GM12878 (cell line): ENCODE measurements around the gene SDHAF1. TPM values are rescaled to one million over a fixed set of nuclear protein-coding genes. Genes with fewer than 3 reads are reported as not detected.

Experiments used
- ATAC-seq: fragments of 200-7000 bp; cut with Tn5 transposase; 3 replicates; pipeline ENCODE4 v1.9.1; 2020; ENCODE audit warnings: mild to moderate bottlenecking, moderate library complexity
- BruUV-seq: library from RNA; stranded (reverse); fragments of 400-500 nt; replicated peaks from 2 replicates; lab custom pipeline; 2021; lab: Mats Ljungman, UMichigan
- CTCF ChIA-PET: fragments of 300-600 bp; sonication (Branson Sonifier 250); formaldehyde crosslinking; extraction: SDS; loops from one replicate; lab custom pipeline; 2021; ENCODE audit warnings: inconsistent platforms; lab: Yijun Ruan, JAX
- POLR2A ChIA-PET: fragments of 350-600 bp; formaldehyde crosslinking; extraction: SDS; loops from one replicate; lab custom pipeline; 2021; ENCODE audit warnings: inconsistent platforms; lab: Charles Lee
- RAD21 ChIA-PET: fragments of 300-600 bp; sonication (Branson Sonifier 250); formaldehyde crosslinking; loops from one replicate; lab custom pipeline; 2023; ENCODE audit warnings: antibody characterized with exemption; ENCODE audit not compliant: unreplicated experiment; lab: Charles Lee
- SMC1A ChIA-PET: fragments of 300-600 bp; sonication (Branson Sonifier 250); formaldehyde crosslinking; loops from one replicate; lab custom pipeline; 2023; ENCODE audit not compliant: unreplicated experiment, uncharacterized antibody; lab: Charles Lee
- DNase-seq: peaks from one replicate; pipeline ENCODE4 v3.0.0-alpha.2; 2011; ENCODE audit warnings: low read depth, low spot score
- FAIRE-seq: peaks from 3 replicates; lab custom pipeline; 2011; peaks lifted over from hg19 to GRCh38; lab: Jason Lieb, UNC
- H2AFZ ChIP-seq: 2 replicates; pipeline ENCODE4 v1.6.0; 2011; ENCODE audit warnings: low read depth, low read length, control low read depth; ENCODE audit not compliant: control insufficient read depth
- H3K27ac ChIP-seq: 2 replicates; pipeline ENCODE4 v1.5.1; 2011; ENCODE audit warnings: control low read depth; ENCODE audit not compliant: control insufficient read depth, insufficient read depth
- H3K27me3 ChIP-seq, 2 experiments: replicated peaks in 1 of 2; 2 replicates each; pipeline versions ENCODE4 v1.6.0 to v1.6.1; 2011; ENCODE audit warnings: low read length in 1 of 2; ENCODE audit not compliant: control insufficient read depth in 2 of 2, insufficient read depth in 2 of 2
- H3K36me3 ChIP-seq, 2 experiments: 2 replicates each; pipeline ENCODE4 v1.5.1; 2011; ENCODE audit warnings: low read length in 1 of 2; ENCODE audit not compliant: control insufficient read depth in 2 of 2, insufficient read depth in 2 of 2
- H3K4me1 ChIP-seq: 2 replicates; pipeline ENCODE4 v1.6.1; 2011; ENCODE audit warnings: mild to moderate bottlenecking, low read length, moderate library complexity, mixed read lengths; ENCODE audit not compliant: control insufficient read depth, insufficient read depth
- H3K4me2 ChIP-seq: 2 replicates; pipeline ENCODE4 v1.6.0; 2011; ENCODE audit warnings: control low read depth; ENCODE audit not compliant: control insufficient read depth, insufficient read depth
- H3K4me3 ChIP-seq: fragments of 200-600 bp; sonication (generic); 2 replicates; pipeline ENCODE4 v1.5.1; 2016
- H3K79me2 ChIP-seq: 2 replicates; pipeline ENCODE4 v1.6.0; 2011; ENCODE audit warnings: low read length; ENCODE audit not compliant: control insufficient read depth, insufficient read depth
- H3K9ac ChIP-seq: 2 replicates; pipeline ENCODE4 v1.8.0; 2011; ENCODE audit warnings: low read length, control low read depth, mixed read lengths; ENCODE audit not compliant: control insufficient read depth, insufficient read depth
- H3K9me3 ChIP-seq: replicated peaks from 3 replicates; pipeline ENCODE4 v1.5.1; 2011; ENCODE audit warnings: mild to moderate bottlenecking, low read length; ENCODE audit not compliant: control insufficient read depth, insufficient read depth
- H4K20me1 ChIP-seq: 2 replicates; pipeline ENCODE4 v1.6.0; 2011; ENCODE audit not compliant: control insufficient read depth, insufficient read depth
- BMI1 ChIP-seq: fragments of 450-650 bp; IDR thresholded peaks from 2 replicates; pipeline ENCODE4 v1.6.1; 2016; ENCODE audit warnings: mild to moderate bottlenecking, moderate library complexity, borderline replicate concordance
- BRCA1 ChIP-seq: IDR thresholded peaks from 2 replicates; pipeline ENCODE4 v1.6.1; 2011; ENCODE audit warnings: low read depth, low read length, improper control_type of control experiment
- EGR1 ChIP-seq, 2 experiments: IDR thresholded peaks; 1 replicate in 1 of 2; 2 replicates in 1 of 2; pipeline ENCODE4 v1.6.1; 2011 to 2012; ENCODE audit warnings: low read depth in 2 of 2, low read length in 2 of 2, borderline replicate concordance in 1 of 2, mild to moderate bottlenecking in 1 of 2, moderate library complexity in 1 of 2
- JUNB ChIP-seq: IDR thresholded peaks from 2 replicates; pipeline ENCODE4 v1.6.1; 2016; ENCODE audit warnings: antibody characterized with exemption, mild to moderate bottlenecking
- MEF2A ChIP-seq: IDR thresholded peaks from 2 replicates; pipeline ENCODE4 v1.6.1; 2011; ENCODE audit warnings: low read depth, mild to moderate bottlenecking, low read length, moderate library complexity; ENCODE audit not compliant: insufficient read depth
- MEF2B ChIP-seq: fragments of 450-650 bp; IDR thresholded peaks from 2 replicates; pipeline ENCODE4 v1.6.1; 2018; ENCODE audit warnings: mild to moderate bottlenecking, moderate library complexity; ENCODE audit not compliant: partially characterized antibody, poor library complexity, severe bottlenecking
- MTA2 ChIP-seq: fragments of 450-650 bp; IDR thresholded peaks from 2 replicates; pipeline ENCODE4 v1.6.1; 2016; ENCODE audit warnings: low read depth, mild to moderate bottlenecking, moderate library complexity
- MYB ChIP-seq: fragments of 150-350 bp; IDR thresholded peaks from 2 replicates; pipeline ENCODE4 v1.6.1; 2014; ENCODE audit warnings: mild to moderate bottlenecking, low read depth, low read length, borderline replicate concordance
- NFXL1 ChIP-seq: fragments of 450-650 bp; IDR thresholded peaks from 2 replicates; pipeline ENCODE4 v1.6.1; 2017; ENCODE audit warnings: antibody characterized with exemption, mild to moderate bottlenecking, borderline replicate concordance
- NR2C1 ChIP-seq: fragments of 450-650 bp; IDR thresholded peaks from 2 replicates; pipeline ENCODE4 v1.6.1; 2017; ENCODE audit warnings: antibody characterized with exemption, mild to moderate bottlenecking, moderate library complexity
- NRF1 ChIP-seq: conservative IDR thresholded peaks from 2 replicates; pipeline ENCODE4 v1.6.1; 2011; ENCODE audit warnings: mild to moderate bottlenecking, low read depth, low read length, improper control_type of control experiment
- POLR2AphosphoS2 ChIP-seq: IDR thresholded peaks from 2 replicates; pipeline ENCODE4 v1.6.1; 2011; ENCODE audit warnings: low read depth, mild to moderate bottlenecking, low read length, improper control_type of control experiment, moderate library complexity
- RAD21 ChIP-seq: IDR thresholded peaks from 2 replicates; pipeline ENCODE4 v1.6.1; 2011; ENCODE audit warnings: mild to moderate bottlenecking, low read depth, low read length, moderate library complexity; ENCODE audit not compliant: insufficient read depth
- SIX5 ChIP-seq: IDR thresholded peaks from 2 replicates; pipeline ENCODE4 v1.6.1; 2011; ENCODE audit warnings: mild to moderate bottlenecking, low read depth, low read length, moderate library complexity; ENCODE audit not compliant: severe bottlenecking
- SMAD1 ChIP-seq: fragments of 450-650 bp; IDR thresholded peaks from 2 replicates; pipeline ENCODE4 v1.6.1; 2018; ENCODE audit warnings: mild to moderate bottlenecking, low read depth; ENCODE audit not compliant: partially characterized antibody
- SREBF1 ChIP-seq: IDR thresholded peaks from 2 replicates; pipeline ENCODE4 v1.6.1; 2012; ENCODE audit warnings: mild to moderate bottlenecking, low read length
- SRF ChIP-seq, 2 experiments: IDR thresholded peaks; 2 replicates each; pipeline ENCODE4 v1.6.1; 2011; ENCODE audit warnings: low read depth in 2 of 2, low read length in 2 of 2, mild to moderate bottlenecking in 1 of 2, moderate library complexity in 1 of 2
- STAT3 ChIP-seq: IDR thresholded peaks from 2 replicates; pipeline ENCODE4 v1.6.1; 2011; ENCODE audit warnings: low read depth, low read length, improper control_type of control experiment
- TARDBP ChIP-seq: IDR thresholded peaks from 2 replicates; pipeline ENCODE4 v1.6.1; 2016; ENCODE audit warnings: borderline replicate concordance
- TCF7 ChIP-seq: IDR thresholded peaks from 2 replicates; pipeline ENCODE4 v1.6.1; 2014; ENCODE audit warnings: antibody characterized with exemption, borderline replicate concordance
- ZNF207 ChIP-seq: fragments of 450-650 bp; IDR thresholded peaks from 2 replicates; pipeline ENCODE4 v1.6.1; 2014; ENCODE audit warnings: antibody characterized with exemption, mild to moderate bottlenecking, borderline replicate concordance
- ZNF384 ChIP-seq: IDR thresholded peaks from 2 replicates; pipeline ENCODE4 v1.6.1; 2012; ENCODE audit warnings: low read depth, mild to moderate bottlenecking, low read length, improper control_type of control experiment, borderline replicate concordance
- ZNF622 ChIP-seq: fragments of 450-650 bp; IDR thresholded peaks from 2 replicates; pipeline ENCODE4 v1.6.1; 2017; ENCODE audit warnings: mild to moderate bottlenecking, inconsistent platforms
- WGBS: methylation state at CpG from one replicate; pipeline ENCODE4 v1.1.6; 2016; ENCODE audit warnings: low lambda C conversion rate; ENCODE audit not compliant: insufficient replicate concordance, insufficient coverage; ENCODE audit errors: missing lambda C conversion rate; 5-methylcytosine and 5-hydroxymethylcytosine counted together
- in situ Hi-C: fragments of 300-500 bp; cut with MboI; formaldehyde crosslinking; loops from 9 replicates; pipeline ENCODE4 v1.14.3; 2018; ENCODE audit warnings: mixed read lengths
- intact Hi-C: fragments of 100-400 bp; cut with micrococcal nuclease; formaldehyde crosslinking; loops from one replicate; pipeline ENCODE4 v1.14.2; 2022; ENCODE audit not compliant: unreplicated experiment
- polyA plus RNA-seq, 11 experiments: library from polyadenylated mRNA; depleted of rRNA in 4 of 11; unstranded in 6 of 11; stranded (reverse) in 5 of 11; fragments of >200 nt; fragmentation: Nextera tagmentation in 4 of 11; fragmentation: Illumina TruSeq in 1 of 11; extraction: Ambion mirVana in 4 of 11; extraction: Trizol in 1 of 11; gene quantifications; 1 replicate in 1 of 11; 2 replicates in 10 of 11; pipeline versions ENCODE4 v1.2.1 to v1.2.3, GENCODE V29; 2011 to 2016; ENCODE audit warnings: inconsistent platforms in 2 of 11, missing spikeins in 2 of 11, low read depth in 1 of 11
- total RNA-seq, 4 experiments: library from RNA; depleted of rRNA in 3 of 4; stranded (reverse); fragments of >200 nt in 3 of 4; fragmentation: Illumina TruSeq in 1 of 4; extraction: Trizol in 1 of 4; gene quantifications; 2 replicates each; pipeline versions ENCODE4 v1.2.1 to v1.2.3, GENCODE V29; 2013 to 2021
- TF ChIP-seq, protein P1 (sequence below): IDR thresholded peaks from 2 replicates; pipeline ENCODE4 v1.6.1; 2011; ENCODE audit warnings: low read depth, mild to moderate bottlenecking, low read length, moderate library complexity, borderline replicate concordance; ENCODE audit errors: extremely low read depth

SDHAF1 gene
- total and polyA plus RNA-seq, 10 of the 15 experiments (the other 5 are each of a cell fraction or from before 2014, with no cell fraction given) = 0.74 to 45.6 (median 24.4) TPM

- no peak for TF ChIP-seq MEF2A
- TF ChIP-seq MEF2B = no peak
- no peak for TF ChIP-seq NRF1
- no peak for TF ChIP-seq POLR2AphosphoS2
- TF ChIP-seq SREBF1 = no peak
- TF ChIP-seq MYB = no peak
- TF ChIP-seq, all 136 proteins: peak for 0
These were observed 7.5 kb upstream of the SDHAF1 start (continued) for GRCh38 chr19:35987571-35987896.

GRCh38 chr19:35988824-35989223, 6.2 kb upstream of the SDHAF1 start:
- H3K4me3 ChIP-seq = no peak overlapping the region
- CTCF ChIA-PET = no interaction called here
- peaks cover 12% of the 10 kb centered on the region for H3K4me1 ChIP-seq
- no peak overlapping the region for H3K9ac ChIP-seq
- ATAC-seq (no peak), FAIRE-seq (no peak), DNase-seq (no peak)
- intact Hi-C loops = no loop called here
- no peak overlapping the region for H2AFZ ChIP-seq
- no TSS peak for BruUV-seq
- H3K79me2 ChIP-seq = no peaks in the 10 kb centered on the region
- H3K27me3 ChIP-seq = peaks cover 0 to 2% of the 10 kb centered on the region in 2 experiments; a peak in 3 of 4 replicates
- SMC1A ChIA-PET = interaction anchor here (0.6 kb wide), 1 partner anchor 116 kb away, joined by 4 read pairs; no protein-coding TSS in a partner anchor
- H4K20me1 ChIP-seq = no peaks in the 10 kb centered on the region
- H3K27ac ChIP-seq = no peak overlapping the region
- POLR2A ChIA-PET = no interaction called here
- H3K4me2 ChIP-seq = no peak overlapping the region
- H3K36me3 ChIP-seq = no peaks in the 10 kb centered on the region
- WGBS = 84% methylated on average over 2 of the region's 3 CpGs
- in situ Hi-C loops = no loop called here
- RAD21 ChIA-PET = no interaction called here
- no peaks in the 10 kb centered on the region for H3K9me3 ChIP-seq
- TF ChIP-seq JUNB = no peak
- TF ChIP-seq STAT3 = no peak
- no peak for TF ChIP-seq NR2C1
- no peak for TF ChIP-seq SRF (IDR thresholded peaks at IDR 0.05; ENCODE audit: low read depth in 2 of 2, low read length in 2 of 2)
- TF ChIP-seq ZNF384 = no peak
- no peak for TF ChIP-seq ZNF622
- no peak for TF ChIP-seq ZNF207
- no peak for TF ChIP-seq RAD21
- no peak for TF ChIP-seq SMAD1
- no peak for TF ChIP-seq MTA2
- TF ChIP-seq TCF7 = no peak
- TF ChIP-seq BMI1 = no peak
- no peak for TF ChIP-seq BRCA1
- TF ChIP-seq EGR1 (IDR thresholded peaks at IDR 0.05; ENCODE audit: borderline replicate concordance in 1 of 2, low read depth in 2 of 2, low read length in 2 of 2) = no peak
- TF ChIP-seq, protein P1, sequence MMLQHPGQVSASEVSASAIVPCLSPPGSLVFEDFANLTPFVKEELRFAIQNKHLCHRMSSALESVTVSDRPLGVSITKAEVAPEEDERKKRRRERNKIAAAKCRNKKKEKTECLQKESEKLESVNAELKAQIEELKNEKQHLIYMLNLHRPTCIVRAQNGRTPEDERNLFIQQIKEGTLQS = no peak
- TF ChIP-seq TARDBP = no peak
- TF ChIP-seq NFXL1 = no peak
- no peak for TF ChIP-seq SIX5
